OCI-LY1 (cell line): ENCODE results near the gene COPS9.

Experiments
- CTCF ChIP-seq: fragments of 200-600 bp; sonication (generic), shearing (Covaris generic); IDR thresholded peaks from 2 replicates; pipeline ENCODE4 v1.5.1; 2017; ENCODE audit warnings: mild to moderate bottlenecking, antibody characterized with exemption, low read length, moderate library complexity, mixed read lengths
- EZH2 ChIP-seq: fragments of 200-600 bp; sonication (generic), shearing (Covaris generic); IDR thresholded peaks from 2 replicates; pipeline ENCODE4 v1.8.0; 2017; ENCODE audit warnings: borderline replicate concordance, mixed run types, mild to moderate bottlenecking, antibody characterized with exemption, low read length, moderate library complexity, mixed read lengths

GRCh38 chr2:240089306-240089705 lies 46.8 kb downstream of the COPS9 start:
- TF ChIP-seq CTCF = no peak
- TF ChIP-seq EZH2 = no peak
